ENCODE measurements around the gene SUMO1. TPM values are rescaled to one million over a fixed set of nuclear protein-coding genes. Genes with fewer than 3 reads are reported as not detected.

The SUMO1 gene
- total RNA-seq, 1 experiment from 2014 or later: 133 TPM

DNA sequence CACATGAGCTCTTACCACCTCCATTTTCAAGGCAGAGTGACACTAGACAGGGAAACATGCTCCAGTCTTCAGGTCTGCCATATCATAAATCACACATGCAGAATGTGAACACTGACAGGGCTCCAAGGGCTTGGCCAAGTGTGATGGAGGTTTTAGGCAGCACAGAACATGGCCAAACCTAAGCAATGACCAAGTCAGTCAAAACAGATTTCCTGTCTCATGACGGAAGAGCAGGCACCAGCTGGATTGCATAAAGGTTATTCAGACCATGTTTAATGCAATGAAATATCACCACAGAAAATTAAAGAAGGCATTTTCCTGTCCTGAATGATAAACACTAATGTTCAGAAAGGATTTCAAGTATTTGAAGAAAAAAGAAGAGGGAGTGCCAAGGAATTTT, 72.5 kb downstream of the SUMO1 start:
- peak; percentile 16 for DNase-seq (ENCODE audit: low read depth, low spot score)
- in situ Hi-C loops (cut with HindIII; ENCODE audit: low pct_unique_long_range_greater_than_20kb, low sequenced_read_pairs): no loop called here

DNA sequence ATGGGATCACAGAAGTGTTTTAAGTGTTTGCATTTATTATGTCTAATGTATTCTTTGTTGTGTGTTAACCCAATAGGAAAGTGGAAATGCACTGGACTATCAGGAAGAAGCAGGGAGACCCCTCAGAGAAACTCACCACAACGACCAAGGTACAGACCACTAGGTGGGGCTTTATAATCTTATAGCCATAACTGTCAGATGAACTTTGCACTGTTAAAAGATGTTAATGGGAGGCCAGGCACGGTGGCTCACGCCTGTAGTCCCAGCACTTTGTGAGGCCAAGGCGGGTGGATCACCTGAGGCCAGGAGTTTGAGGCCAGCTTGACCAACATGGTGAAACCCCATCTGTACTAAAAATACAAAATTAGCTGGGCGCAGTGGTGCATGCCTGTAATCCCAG, 73.2 kb downstream of the SUMO1 start:
- in situ Hi-C loops (cut with HindIII; ENCODE audit: low pct_unique_long_range_greater_than_20kb, low sequenced_read_pairs): no loop called here
- no peak for DNase-seq (ENCODE audit: low read depth, low spot score)

DNA sequence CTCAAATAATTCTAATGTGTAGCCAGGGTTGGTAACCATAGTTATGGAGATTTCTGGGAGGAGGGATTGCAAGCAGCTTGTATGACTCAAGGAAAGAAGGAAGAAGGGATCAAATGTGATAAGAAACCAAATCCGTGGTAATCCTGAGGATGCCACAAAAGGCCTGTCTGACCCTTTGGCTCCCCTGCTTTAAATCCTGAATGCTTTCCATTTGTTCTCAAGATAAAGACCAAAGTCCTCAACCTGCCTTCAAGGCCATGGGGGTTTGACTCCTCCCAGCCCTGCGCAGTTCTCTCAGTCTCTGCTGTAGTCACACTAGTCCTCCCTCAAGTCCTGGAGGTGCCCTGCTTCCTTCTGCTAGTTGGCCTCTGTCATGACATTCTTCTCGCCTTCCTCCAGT, 74.0 kb downstream of the SUMO1 start:
- DNase-seq (ENCODE audit: low read depth, low spot score): no peak
- in situ Hi-C loops (cut with HindIII; ENCODE audit: low pct_unique_long_range_greater_than_20kb, low sequenced_read_pairs): no loop called here

DNA sequence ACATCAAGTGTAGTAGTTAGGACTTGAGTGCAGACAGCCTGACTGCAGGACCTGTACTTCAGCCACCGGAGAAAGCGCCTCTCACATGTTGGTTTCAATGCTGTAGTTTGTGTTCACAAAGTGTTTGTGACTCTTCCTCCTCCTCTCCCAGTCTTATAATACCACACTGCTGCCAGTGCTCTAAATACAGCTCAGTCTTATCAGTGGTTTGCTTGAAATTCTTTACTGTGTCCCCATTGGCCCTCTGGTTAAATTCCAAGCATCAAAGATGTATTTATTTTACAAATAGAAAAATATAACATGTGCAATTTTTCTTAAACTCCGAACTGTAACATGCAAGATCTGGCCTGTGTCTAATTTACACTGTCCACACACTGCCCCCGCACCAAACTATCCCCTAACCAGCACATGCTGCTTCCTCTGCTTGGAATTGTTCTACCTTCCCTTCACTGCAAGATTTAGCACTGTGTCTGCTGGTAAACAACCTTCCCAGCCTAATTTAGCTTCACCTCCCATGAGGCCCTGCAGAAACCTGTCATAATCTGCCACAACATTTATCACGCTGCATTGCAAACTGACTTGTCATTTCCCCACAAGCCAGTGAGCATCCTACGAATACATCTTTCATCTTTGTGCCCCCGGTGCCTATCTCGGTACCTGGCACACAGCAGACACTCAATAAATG, 77.1 kb downstream of the SUMO1 start:
- DNase-seq (ENCODE audit: low read depth, low spot score): no peak
- in situ Hi-C loops (cut with HindIII; ENCODE audit: low pct_unique_long_range_greater_than_20kb, low sequenced_read_pairs): no loop called here

DNA sequence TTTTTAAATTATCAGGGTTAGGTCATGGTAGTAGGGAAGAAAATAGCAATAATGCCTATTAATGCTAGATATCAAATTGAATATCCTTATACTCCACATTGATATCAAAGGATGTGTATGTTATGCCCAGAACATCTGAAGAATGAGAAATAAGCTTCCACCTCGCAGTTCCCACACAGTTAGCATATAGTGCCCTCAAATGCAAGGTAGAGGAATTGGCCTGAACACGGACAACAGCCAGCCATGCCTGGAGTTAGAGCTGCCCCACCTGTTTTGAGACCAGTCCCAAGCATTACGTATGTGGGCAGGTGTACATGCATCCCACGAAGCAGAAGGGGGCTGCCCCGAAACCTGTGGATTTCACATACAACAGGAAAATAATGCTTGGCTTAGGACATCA, 79.6 kb downstream of the SUMO1 start:
- in situ Hi-C loops (cut with HindIII; ENCODE audit: low pct_unique_long_range_greater_than_20kb, low sequenced_read_pairs): no loop called here

DNA sequence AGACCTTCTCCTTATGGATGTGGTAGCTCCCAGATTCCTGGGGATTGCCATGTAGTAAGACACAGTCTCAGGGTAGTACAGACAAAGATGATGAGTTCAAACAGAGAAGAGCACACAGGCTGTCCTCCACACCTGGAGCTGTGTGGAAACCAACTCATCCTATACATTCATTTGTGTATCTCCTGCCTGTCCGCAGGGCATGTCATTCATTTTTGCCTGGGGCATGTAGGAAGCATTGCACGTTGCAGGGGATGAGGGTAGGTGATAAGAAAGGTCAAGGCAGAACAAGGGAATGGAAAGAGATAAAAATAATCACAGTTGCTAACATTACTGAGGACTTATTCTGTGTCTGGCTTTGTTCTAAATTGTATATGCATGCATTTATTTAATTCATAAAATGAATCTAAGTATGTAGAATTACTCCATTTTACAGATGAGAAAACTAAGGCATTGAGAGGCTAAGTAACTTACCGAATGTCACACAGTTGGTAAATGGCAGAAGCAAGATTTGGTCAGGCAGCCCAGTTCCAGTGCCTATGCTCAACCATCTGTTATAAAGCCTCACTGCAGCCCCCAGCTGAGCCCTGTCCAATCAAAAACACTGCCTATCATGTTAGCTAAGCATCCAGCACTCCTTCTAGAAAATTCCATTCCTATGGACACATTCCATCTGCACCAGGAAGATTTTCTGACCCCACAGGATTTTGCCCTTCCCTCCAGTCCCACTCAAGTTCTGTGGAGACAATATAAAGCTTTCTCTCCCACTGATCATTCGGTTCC, 81.0 kb downstream of the SUMO1 start:
- in situ Hi-C loops (cut with HindIII; ENCODE audit: low pct_unique_long_range_greater_than_20kb, low sequenced_read_pairs): no loop called here
- DNase-seq (ENCODE audit: low read depth, low spot score): no peak

More for the DNA sequence above, 79.6 kb downstream of the SUMO1 start:
- DNase-seq (ENCODE audit: low read depth, low spot score): peak; percentile 28

Small RNA genes within 50 kb of the gene (small RNA-seq; reads per million reads assigned to genes)
- gene AC079354.2 (0 reads per million in 2 experiments), gene RF00575 (0 reads per million in 2 experiments), gene SNORD70 (27.1 to 890 reads per million in 2 experiments)

Other genes with a start within 250 kb of the SUMO1 start
- 12.7 and 13.2 TPM in 2 replicates for gene FZD7, start 204.7 kb downstream of the SUMO1 start, total RNA-seq (2014; rRNA removed; shearing (Covaris generic))
- gene KIAA2012, start 165.3 kb downstream of the SUMO1 start, total RNA-seq (2014; rRNA removed; shearing (Covaris generic)): not detected in 2 replicates
- gene NOP58, start 27.2 kb upstream of the SUMO1 start, total RNA-seq (2014; rRNA removed; shearing (Covaris generic)): 91.2 and 97.3 TPM in 2 replicates
- 11.4 and 13.0 TPM in 2 replicates for gene BMPR2, start 137.7 kb upstream of the SUMO1 start, total RNA-seq (2014; rRNA removed; shearing (Covaris generic))